Head of caudate nucleus (tissue), 42 donors: ENCODE results near the gene ARHGAP45.
A peak's percentile ranks its signal among the peaks of the same experiment; 100 is the strongest.
"Not testable (repeated sequence)": the region's sequence is repeated elsewhere in the genome, so short reads cannot be mapped to it uniquely, and the experiment has no call there.

Source experiments
- DNase-seq, 42 donors: peaks; one replicate each; pipeline versions ENCODE4 v3.0.0 to v3.0.0-alpha.2; 2020 to 2021; ENCODE audit warnings: mixed read lengths in 7 of 42
- intact Hi-C: fragments of 100-400 bp; cut with DNase I; formaldehyde crosslinking; loops from one replicate; pipeline ENCODE4 v1.15.0; 2022

The ARHGAP45 gene

GRCh38 chr19:1066748-1067340 is at the start of gene ARHGAP45:
ARHGAP45 (plus strand) TSS chr19:1067167; CDS start chr19:1067406, 239 bp downstream.
- intact Hi-C loops = no loop called here
- DNase-seq = peak in 6 of 42 donors; percentile 23 to 42 (median 32)

GRCh38 chr19:1017906-1018305 is 49.1 kb upstream of the ARHGAP45 start:
- intact Hi-C loops = loop anchor here (10.0 kb wide), 1 partner anchor 167 kb away; no protein-coding TSS in a partner anchor
- no peak for DNase-seq

GRCh38 chr19:1018393-1018792 is 48.6 kb upstream of the ARHGAP45 start:
- intact Hi-C loops = loop anchor here (10.0 kb wide), 1 partner anchor 166 kb away; no protein-coding TSS in a partner anchor
- no peak for DNase-seq

- no peak for DNase-seq
Measured at GRCh38 chr19:1018932-1019615, 47.9 kb upstream of the ARHGAP45 start.

GRCh38 chr19:1019616-1019961 is 47.4 kb upstream of the ARHGAP45 start:
- intact Hi-C loops = loop anchor here (10.0 kb wide), 1 partner anchor 165 kb away; no protein-coding TSS in a partner anchor
- DNase-seq = no peak

More at GRCh38 chr19:1018932-1019615, 47.9 kb upstream of the ARHGAP45 start:
- intact Hi-C loops = loop anchor here (10.0 kb wide), 1 partner anchor 166 kb away; no protein-coding TSS in a partner anchor

- DNase-seq = peak in 12 of 42 donors; percentile 12 to 57 (median 34)
- intact Hi-C loops = loop anchor here (10.0 kb wide), 1 partner anchor 165 kb away; no protein-coding TSS in a partner anchor
Measured at GRCh38 chr19:1019980-1020867, 46.7 kb upstream of the ARHGAP45 start.

- intact Hi-C loops = loop anchor here (1.0 kb wide), 1 partner anchor 37 kb away; the partner anchor contains the start of gene WDR18
- peak; percentile 96 to 99 (median 98) for DNase-seq
Measured at GRCh38 chr19:1020868-1021425, 46.0 kb upstream of the ARHGAP45 start, which contains the start of gene TMEM259. TMEM259 (minus strand) TSS chr19:1021123; CDS start chr19:1020996, 127 bp downstream.

- intact Hi-C loops, DNase-seq: not testable (repeated sequence)
Measured at GRCh38 chr19:1023883-1024188, 43.1 kb upstream of the ARHGAP45 start.

GRCh38 chr19:1025080-1025479 is 41.9 kb upstream of the ARHGAP45 start:
- intact Hi-C loops, DNase-seq: not testable (repeated sequence)

- peak in 12 of 42 donors; percentile 21 to 69 (median 50) for DNase-seq
- intact Hi-C loops = no loop called here
Measured at GRCh38 chr19:1025960-1026782, 40.8 kb upstream of the ARHGAP45 start, which contains the start of gene CNN2. CNN2 (plus strand) TSS chr19:1026608; CDS start chr19:1026662, 54 bp downstream.

- DNase-seq = no peak
- intact Hi-C loops = no loop called here
Measured at GRCh38 chr19:1026783-1027649, 40.0 kb upstream of the ARHGAP45 start.

GRCh38 chr19:1027650-1028061 is 39.3 kb upstream of the ARHGAP45 start:
- no peak for DNase-seq
- intact Hi-C loops = no loop called here

- intact Hi-C loops = no loop called here
- DNase-seq = no peak
Measured at GRCh38 chr19:1028062-1028926, 38.7 kb upstream of the ARHGAP45 start.

- no peak for DNase-seq
- intact Hi-C loops = no loop called here
Measured at GRCh38 chr19:1032264-1032867, 34.6 kb upstream of the ARHGAP45 start.

- intact Hi-C loops = no loop called here
- no peak for DNase-seq
Measured at GRCh38 chr19:1035998-1036621, 30.9 kb upstream of the ARHGAP45 start.
